Mammary epithelial cell (primary cell): ENCODE measurements around the gene DGKI.

Experiments used
- EZH2 ChIP-seq: IDR thresholded peaks from 2 replicates; pipeline ENCODE4 v1.6.1; 2012; ENCODE audit warnings: low read length, inconsistent platforms, borderline replicate concordance
- TF ChIP-seq, protein P1 (sequence below), 2 donors: IDR thresholded peaks in 1 of 2; conservative IDR thresholded peaks in 1 of 2; 2 replicates each; pipeline ENCODE4 v1.5.1; 2011 to 2012; ENCODE audit warnings: inconsistent platforms in 2 of 2, low read length in 2 of 2, mild to moderate bottlenecking in 2 of 2, control low read depth in 1 of 2, low read depth in 1 of 2; ENCODE audit not compliant: insufficient read depth in 1 of 2; ENCODE audit errors: extremely low read depth in 1 of 2

DNA sequence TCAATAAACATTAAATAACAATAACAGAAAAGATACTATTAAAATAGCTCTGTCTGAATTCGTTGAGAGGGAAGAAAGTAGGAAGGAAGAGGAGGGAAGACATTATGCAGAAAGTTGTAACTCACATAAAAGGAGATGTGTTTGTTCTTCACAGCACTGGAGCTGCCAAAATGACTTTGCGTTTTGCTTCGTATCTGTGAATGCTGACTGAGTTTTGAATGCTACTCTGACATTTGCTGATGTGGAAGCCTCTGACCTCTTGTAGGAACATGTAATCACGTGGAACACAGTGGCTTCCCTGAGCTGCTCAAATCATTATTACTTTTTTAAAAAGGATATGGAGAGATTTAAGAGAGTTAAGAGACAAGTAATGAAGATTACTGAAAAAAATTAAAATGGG is 15.6 kb upstream of the DGKI start:
- TF ChIP-seq, protein P1, sequence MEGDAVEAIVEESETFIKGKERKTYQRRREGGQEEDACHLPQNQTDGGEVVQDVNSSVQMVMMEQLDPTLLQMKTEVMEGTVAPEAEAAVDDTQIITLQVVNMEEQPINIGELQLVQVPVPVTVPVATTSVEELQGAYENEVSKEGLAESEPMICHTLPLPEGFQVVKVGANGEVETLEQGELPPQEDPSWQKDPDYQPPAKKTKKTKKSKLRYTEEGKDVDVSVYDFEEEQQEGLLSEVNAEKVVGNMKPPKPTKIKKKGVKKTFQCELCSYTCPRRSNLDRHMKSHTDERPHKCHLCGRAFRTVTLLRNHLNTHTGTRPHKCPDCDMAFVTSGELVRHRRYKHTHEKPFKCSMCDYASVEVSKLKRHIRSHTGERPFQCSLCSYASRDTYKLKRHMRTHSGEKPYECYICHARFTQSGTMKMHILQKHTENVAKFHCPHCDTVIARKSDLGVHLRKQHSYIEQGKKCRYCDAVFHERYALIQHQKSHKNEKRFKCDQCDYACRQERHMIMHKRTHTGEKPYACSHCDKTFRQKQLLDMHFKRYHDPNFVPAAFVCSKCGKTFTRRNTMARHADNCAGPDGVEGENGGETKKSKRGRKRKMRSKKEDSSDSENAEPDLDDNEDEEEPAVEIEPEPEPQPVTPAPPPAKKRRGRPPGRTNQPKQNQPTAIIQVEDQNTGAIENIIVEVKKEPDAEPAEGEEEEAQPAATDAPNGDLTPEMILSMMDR (conservative IDR thresholded peaks at IDR 0.05 in 1 of 2, IDR thresholded peaks at IDR 0.05 in 1 of 2; ENCODE audit: extremely low read depth in 1 of 2, insufficient read depth in 1 of 2, low read depth in 1 of 2, low read length in 2 of 2), result no peak
- no peak for TF ChIP-seq EZH2
